H9 (cell line): Measurements from ENCODE around the gene INPP5E. TPM values are rescaled to one million over a fixed set of nuclear protein-coding genes. Genes with fewer than 3 reads are reported as not detected.

Source experiments
- DNase-seq: peaks from one replicate; pipeline ENCODE4 v3.0.0-alpha.2; 2017
- H2AFZ ChIP-seq: one replicate; pipeline ENCODE4 v1.6.1; 2013; ENCODE audit warnings: mild to moderate bottlenecking, low read length, control low read depth, moderate library complexity
- H2AK5ac ChIP-seq: 2 replicates; pipeline ENCODE4 v1.6.1; 2013; ENCODE audit warnings: low read length, control low read depth, mixed read lengths; ENCODE audit not compliant: insufficient read length
- H2BK120ac ChIP-seq: one replicate; pipeline ENCODE4 v1.6.1; 2013; ENCODE audit warnings: low read depth, mild to moderate bottlenecking, low read length, control low read depth, inconsistent platforms; ENCODE audit not compliant: poor library complexity, severe bottlenecking
- H2BK12ac ChIP-seq: 2 replicates; pipeline ENCODE4 v1.6.1; 2013; ENCODE audit warnings: low read length, control low read depth, mixed read lengths, low read depth; ENCODE audit not compliant: insufficient read length
- H2BK15ac ChIP-seq: 2 replicates; pipeline ENCODE4 v1.6.1; 2013; ENCODE audit warnings: low read depth, low read length, control low read depth
- H2BK20ac ChIP-seq: one replicate; pipeline ENCODE4 v1.6.1; 2013; ENCODE audit warnings: low read depth, mild to moderate bottlenecking, low read length, control low read depth, inconsistent platforms; ENCODE audit not compliant: poor library complexity, severe bottlenecking
- H2BK5ac ChIP-seq: 2 replicates; pipeline ENCODE4 v1.6.1; 2013; ENCODE audit warnings: low read length, control low read depth, mixed read lengths; ENCODE audit not compliant: insufficient read length
- H3K14ac ChIP-seq: 2 replicates; pipeline ENCODE4 v1.6.1; 2013; ENCODE audit warnings: low read length, control low read depth; ENCODE audit not compliant: insufficient read depth
- H3K18ac ChIP-seq: 2 replicates; pipeline ENCODE4 v1.6.1; 2013; ENCODE audit warnings: low read depth, mild to moderate bottlenecking, mixed read lengths, low read length, control low read depth; ENCODE audit not compliant: insufficient read length
- H3K23ac ChIP-seq: 2 replicates; pipeline ENCODE4 v1.6.1; 2013; ENCODE audit warnings: low read length, control low read depth, mixed read lengths, low read depth; ENCODE audit not compliant: insufficient read length
- H3K23me2 ChIP-seq: 2 replicates; pipeline ENCODE4 v1.6.1; 2013; ENCODE audit warnings: low read depth, mild to moderate bottlenecking, mixed read lengths, low read length, control low read depth; ENCODE audit not compliant: insufficient read length, poor library complexity, severe bottlenecking
- H3K27ac ChIP-seq: 2 replicates; pipeline ENCODE4 v1.5.1; 2013; ENCODE audit warnings: low read length, control low read depth, mixed read lengths, low read depth; ENCODE audit not compliant: insufficient read length
- H3K27me3 ChIP-seq: 2 replicates; pipeline ENCODE4 v1.6.1; 2013; ENCODE audit warnings: low read length, control low read depth, inconsistent platforms; ENCODE audit not compliant: insufficient read depth
- H3K4ac ChIP-seq: 2 replicates; pipeline ENCODE4 v1.6.1; 2013; ENCODE audit warnings: low read depth, mild to moderate bottlenecking, control low read depth, inconsistent platforms, low read length, moderate library complexity
- H3K4me1 ChIP-seq: 2 replicates; pipeline ENCODE4 v1.6.1; 2013; ENCODE audit warnings: low read length, control low read depth, inconsistent platforms; ENCODE audit not compliant: insufficient read depth
- H3K4me2 ChIP-seq: 2 replicates; pipeline ENCODE4 v1.6.1; 2013; ENCODE audit warnings: low read length, control low read depth, mixed read lengths; ENCODE audit not compliant: insufficient read length, insufficient read depth
- H3K56ac ChIP-seq: 2 replicates; pipeline ENCODE4 v1.6.1; 2013; ENCODE audit warnings: low read depth, mild to moderate bottlenecking, mixed read lengths, low read length, control low read depth; ENCODE audit not compliant: insufficient read length
- H3K79me1 ChIP-seq: 2 replicates; pipeline ENCODE4 v1.6.1; 2013; ENCODE audit warnings: low read depth, mild to moderate bottlenecking, moderate library complexity, low read length, control low read depth, inconsistent platforms; ENCODE audit not compliant: insufficient read depth, poor library complexity, severe bottlenecking
- H3K79me2 ChIP-seq: 2 replicates; pipeline ENCODE4 v1.6.1; 2013; ENCODE audit warnings: low read length, control low read depth, inconsistent platforms; ENCODE audit not compliant: insufficient read depth
- H3K9ac ChIP-seq: 2 replicates; pipeline ENCODE4 v1.6.1; 2013; ENCODE audit warnings: low read length, control low read depth, mixed read lengths; ENCODE audit not compliant: insufficient read length; ENCODE audit errors: extremely low read depth
- H3K9me3 ChIP-seq: one replicate; pipeline ENCODE4 v1.6.1; 2013; ENCODE audit warnings: low read depth, low read length, inconsistent platforms; ENCODE audit not compliant: control insufficient read depth
- H3T11ph ChIP-seq: one replicate; pipeline ENCODE4 v1.6.1; 2013; ENCODE audit warnings: mild to moderate bottlenecking, low read length, control low read depth, inconsistent platforms
- H4K20me1 ChIP-seq: one replicate; pipeline ENCODE4 v1.6.1; 2013; ENCODE audit not compliant: control insufficient read depth, insufficient read length, insufficient read depth
- H4K5ac ChIP-seq: 2 replicates; pipeline ENCODE4 v1.6.1; 2013; ENCODE audit warnings: low read depth, mild to moderate bottlenecking, mixed read lengths, low read length, control low read depth; ENCODE audit not compliant: insufficient read length
- H4K8ac ChIP-seq: replicated peaks from 2 replicates; pipeline ENCODE4 v1.6.1; 2013; ENCODE audit warnings: low read length, control low read depth, mixed read lengths, low read depth; ENCODE audit not compliant: insufficient read length
- H4K91ac ChIP-seq: 2 replicates; pipeline ENCODE4 v1.6.1; 2013; ENCODE audit warnings: low read depth, mild to moderate bottlenecking, moderate library complexity, mixed read lengths, low read length, control low read depth; ENCODE audit not compliant: insufficient read length
- H3K27ac Mint-ChIP-seq, 3 experiments: 2 replicates in 2 of 3; 3 replicates in 1 of 3; pipeline ENCODE4 v1.8.0; 2020 to 2021; ENCODE audit warnings: mixed read lengths in 3 of 3, mild to moderate bottlenecking in 1 of 3, moderate library complexity in 1 of 3
- H3K27me3 Mint-ChIP-seq: 2 replicates; pipeline ENCODE4 v1.8.0; 2021; ENCODE audit warnings: low read depth, mild to moderate bottlenecking, moderate library complexity, mixed read lengths
- H3K36me3 Mint-ChIP-seq, 3 experiments: 2 replicates in 2 of 3; 3 replicates in 1 of 3; pipeline ENCODE4 v1.8.0; 2020 to 2021; ENCODE audit warnings: low read depth in 3 of 3, mixed read lengths in 3 of 3; ENCODE audit not compliant: insufficient read depth in 1 of 3
- H3K4me1 Mint-ChIP-seq, 2 experiments: 2 replicates each; pipeline ENCODE4 v1.8.0; 2020; ENCODE audit warnings: mixed read lengths in 2 of 2
- H3K4me3 Mint-ChIP-seq, 2 experiments: 2 replicates in 1 of 2; 3 replicates in 1 of 2; pipeline ENCODE4 v1.8.0; 2020 to 2021; ENCODE audit warnings: mild to moderate bottlenecking in 2 of 2, mixed read lengths in 2 of 2, moderate library complexity in 1 of 2
- H3K9me3 Mint-ChIP-seq, 2 experiments: 2 replicates in 1 of 2; 3 replicates in 1 of 2; pipeline ENCODE4 v1.8.0; 2020; ENCODE audit warnings: mild to moderate bottlenecking in 2 of 2, mixed read lengths in 2 of 2, moderate library complexity in 1 of 2
- WGBS: extraction: QIAGEN DNeasy Blood & Tissue Kit; methylation state at CpG from one replicate; pipeline ENCODE4 v1.1.7; 2013; ENCODE audit warnings: missing lambda C conversion rate, low lambda C conversion rate, mixed read lengths; ENCODE audit not compliant: insufficient read length; ENCODE audit errors: extremely low coverage; 5-methylcytosine and 5-hydroxymethylcytosine counted together
- total RNA-seq: library from RNA; stranded (reverse); gene quantifications from 2 replicates; pipeline ENCODE4 v1.2.1, GENCODE V29; 2021
- TF ChIP-seq, protein P1 (sequence below): fragments of 200-600 bp; sonication (generic); conservative IDR thresholded peaks from 3 replicates; pipeline ENCODE4 v1.8.0; 2021; ENCODE audit warnings: antibody characterized with exemption, mild to moderate bottlenecking

INPP5E gene
- total RNA-seq, 1 experiment from 2014 or later, result 21.0 TPM

- 0 out of 7 replicates have a peak overlapping the region, but pooled peaks of 1 of the 3 experiments have one; percentile 67 for H3K27ac Mint-ChIP-seq
- peaks cover 14% of the 10 kb centered on the region for H3K23me2 ChIP-seq
- H3K27ac ChIP-seq, result no peak overlapping the region
- H3K18ac ChIP-seq, result no peak overlapping the region
- H3K79me1 ChIP-seq, result peaks cover 2% of the 10 kb centered on the region
- WGBS, result no CpG with 5 or more reads among the region's 17 CpGs
- no peak overlapping the region for H3T11ph ChIP-seq
- H2AK5ac ChIP-seq, result no peak overlapping the region
- H3K27me3 Mint-ChIP-seq, result no peaks in the 10 kb centered on the region
- no peaks in the 10 kb centered on the region for H3K4me1 ChIP-seq
- no peak overlapping the region for H2BK15ac ChIP-seq
- H3K4me1 Mint-ChIP-seq, result peaks cover 14 to 15% of the 10 kb centered on the region in 2 experiments
- H3K23ac ChIP-seq, result no peak overlapping the region
- H3K79me2 ChIP-seq, result peaks cover 2% of the 10 kb centered on the region; the same call in 1 of the 2 replicates
- no peak for DNase-seq
- peaks cover 2% of the 10 kb centered on the region for H4K20me1 ChIP-seq
- H2BK5ac ChIP-seq, result no peak overlapping the region
- H3K56ac ChIP-seq, result no peak overlapping the region
- H4K5ac ChIP-seq, result no peak overlapping the region
- no peak overlapping the region for H3K4me2 ChIP-seq
- no peak overlapping the region for H2BK12ac ChIP-seq
- H3K9me3 Mint-ChIP-seq, result no peaks in the 10 kb centered on the region
- no peak overlapping the region; a peak in 1 of 5 replicates for H3K4me3 Mint-ChIP-seq
- H4K8ac ChIP-seq, result no peak overlapping the region
- H2BK120ac ChIP-seq, result no peak overlapping the region
- H3K9ac ChIP-seq, result no peak overlapping the region
- H3K14ac ChIP-seq, result no peak overlapping the region
- H3K4ac ChIP-seq, result no peak overlapping the region
- H2BK20ac ChIP-seq, result no peak overlapping the region
- TF ChIP-seq, protein P1, sequence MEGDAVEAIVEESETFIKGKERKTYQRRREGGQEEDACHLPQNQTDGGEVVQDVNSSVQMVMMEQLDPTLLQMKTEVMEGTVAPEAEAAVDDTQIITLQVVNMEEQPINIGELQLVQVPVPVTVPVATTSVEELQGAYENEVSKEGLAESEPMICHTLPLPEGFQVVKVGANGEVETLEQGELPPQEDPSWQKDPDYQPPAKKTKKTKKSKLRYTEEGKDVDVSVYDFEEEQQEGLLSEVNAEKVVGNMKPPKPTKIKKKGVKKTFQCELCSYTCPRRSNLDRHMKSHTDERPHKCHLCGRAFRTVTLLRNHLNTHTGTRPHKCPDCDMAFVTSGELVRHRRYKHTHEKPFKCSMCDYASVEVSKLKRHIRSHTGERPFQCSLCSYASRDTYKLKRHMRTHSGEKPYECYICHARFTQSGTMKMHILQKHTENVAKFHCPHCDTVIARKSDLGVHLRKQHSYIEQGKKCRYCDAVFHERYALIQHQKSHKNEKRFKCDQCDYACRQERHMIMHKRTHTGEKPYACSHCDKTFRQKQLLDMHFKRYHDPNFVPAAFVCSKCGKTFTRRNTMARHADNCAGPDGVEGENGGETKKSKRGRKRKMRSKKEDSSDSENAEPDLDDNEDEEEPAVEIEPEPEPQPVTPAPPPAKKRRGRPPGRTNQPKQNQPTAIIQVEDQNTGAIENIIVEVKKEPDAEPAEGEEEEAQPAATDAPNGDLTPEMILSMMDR, result no peak
- H3K36me3 Mint-ChIP-seq, result peaks cover 18 to 63% (median 48%) of the 10 kb centered on the region in 3 experiments
- no peaks in the 10 kb centered on the region for H3K9me3 ChIP-seq
- no peak overlapping the region for H4K91ac ChIP-seq
- H3K27me3 ChIP-seq, result no peaks in the 10 kb centered on the region
- H2AFZ ChIP-seq, result no peak overlapping the region
Observed at GRCh38 chr9:136441681-136442245, 2.1 kb upstream of the INPP5E start.
